Activated CD8-positive, alpha-beta memory T cell treated with anti-CD3 and anti-CD28 coated beads, Interleukin-2, amount 50 U/mL, for 24 hours (primary cell): ENCODE results near the gene RGS5.

Source experiments
- DNase-seq: peaks from one replicate; pipeline ENCODE4 v3.0.0-alpha.2; 2020; ENCODE audit errors: extremely low read depth

RGS5 gene

DNA sequence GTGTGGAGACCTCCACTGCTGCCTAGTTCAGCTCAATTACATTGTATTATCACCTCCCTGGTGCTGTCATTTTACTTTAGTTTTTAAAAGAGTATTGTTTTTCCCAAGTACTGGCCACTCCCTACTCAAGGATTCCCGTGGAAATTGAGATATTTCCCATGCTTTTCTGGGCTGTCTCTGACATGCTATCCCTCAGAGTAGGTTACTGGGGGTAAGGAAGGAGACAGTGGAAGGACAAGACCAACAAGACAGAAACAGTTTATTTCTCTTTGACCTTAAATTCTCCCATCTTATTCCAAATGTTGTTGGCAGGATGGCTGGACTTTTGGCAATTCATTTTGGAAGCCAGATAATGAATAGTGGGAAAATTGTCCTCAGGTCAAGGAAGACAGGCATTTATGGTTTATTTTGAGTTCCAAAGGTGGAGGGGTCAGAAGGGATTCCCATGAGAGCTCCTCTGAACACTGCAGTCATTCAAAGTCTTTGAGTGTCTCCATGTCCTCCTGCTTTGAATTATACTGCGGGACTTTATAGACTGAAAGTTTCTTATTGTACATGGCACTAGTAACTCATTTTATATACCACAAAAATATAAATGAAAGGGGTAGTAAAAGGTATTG is 20.3 kb downstream of the RGS5 start:
- no peak for DNase-seq

DNA sequence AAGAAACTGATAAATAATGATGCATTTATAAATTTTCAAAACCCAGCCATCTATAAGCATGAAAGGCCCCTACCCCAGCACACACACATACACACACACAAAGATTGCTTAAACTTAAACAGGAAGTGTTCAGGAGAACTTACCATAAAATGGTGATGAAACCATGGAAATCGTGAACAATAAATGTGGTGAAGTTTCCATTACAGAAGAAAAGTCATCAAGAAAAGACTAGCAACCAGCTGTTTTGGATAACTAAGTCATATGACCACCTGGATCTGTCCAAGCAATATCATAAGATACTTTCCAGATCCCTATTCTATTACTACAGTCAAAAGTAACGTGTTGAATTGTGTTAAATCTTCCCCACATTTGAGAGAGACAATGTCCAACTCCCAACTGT is 24.1 kb downstream of the RGS5 start:
- DNase-seq = no peak

DNA sequence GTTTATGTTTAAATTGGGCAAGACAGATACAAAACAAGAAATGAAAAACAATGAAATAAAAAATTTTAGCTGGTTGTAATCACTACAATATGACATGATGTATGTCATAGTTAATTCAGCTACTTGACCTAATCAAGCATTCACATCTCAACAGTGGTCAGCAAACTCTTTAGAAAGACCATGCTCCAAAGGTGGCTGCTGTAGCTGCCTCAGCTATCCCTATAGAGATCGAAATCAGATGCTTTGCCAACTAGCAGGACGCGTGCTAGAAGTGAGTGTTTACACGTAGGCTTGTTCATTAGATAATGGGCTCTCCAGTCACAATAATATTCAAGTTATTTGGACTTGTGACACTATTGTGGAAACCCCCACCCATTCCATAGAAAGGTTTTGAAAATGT is 25.9 kb downstream of the RGS5 start:
- no peak for DNase-seq

DNA sequence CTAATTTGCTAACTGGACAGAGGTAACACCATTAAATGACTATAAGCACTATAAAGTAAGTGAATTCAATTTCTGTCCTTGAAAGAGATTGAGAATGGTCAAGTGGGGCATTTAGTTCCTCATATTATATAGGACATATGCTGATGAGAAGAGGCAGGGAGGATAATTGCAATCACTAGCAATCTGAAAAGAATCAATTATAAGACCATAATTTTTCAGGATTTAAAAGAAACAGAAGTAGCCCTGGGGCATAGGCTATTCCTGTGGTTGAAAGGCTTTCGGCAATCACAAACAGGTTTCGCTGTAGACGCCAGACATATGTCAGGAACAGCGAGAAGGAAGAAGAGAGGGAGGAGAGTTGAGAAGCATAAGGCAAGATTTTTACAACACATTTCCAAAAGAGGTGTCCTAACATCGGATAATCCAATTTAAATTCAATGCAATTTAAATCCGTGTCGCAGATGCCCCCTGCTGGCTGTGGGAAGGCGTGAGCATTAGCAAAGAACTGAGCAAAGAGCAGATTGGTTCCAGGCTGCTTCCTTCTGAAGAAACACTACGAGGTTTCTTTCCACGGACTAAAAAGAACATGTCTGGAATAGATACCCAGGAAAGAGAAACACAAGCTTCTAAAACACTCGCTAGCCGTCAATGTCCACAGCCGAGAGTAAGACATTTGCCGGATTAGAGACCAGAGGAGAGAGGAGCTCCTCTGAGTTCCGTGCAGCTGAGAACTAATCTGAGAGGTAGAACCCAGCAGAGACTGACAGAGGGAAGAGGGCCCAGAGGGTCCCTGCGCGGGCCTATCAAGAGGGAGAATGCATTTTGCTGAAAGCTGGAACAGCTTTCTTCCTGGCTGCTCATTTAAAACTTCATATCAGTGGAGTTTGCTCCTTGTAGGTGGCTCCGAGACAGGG is 27.9 kb downstream of the RGS5 start:
- DNase-seq = peak; percentile 15

DNA sequence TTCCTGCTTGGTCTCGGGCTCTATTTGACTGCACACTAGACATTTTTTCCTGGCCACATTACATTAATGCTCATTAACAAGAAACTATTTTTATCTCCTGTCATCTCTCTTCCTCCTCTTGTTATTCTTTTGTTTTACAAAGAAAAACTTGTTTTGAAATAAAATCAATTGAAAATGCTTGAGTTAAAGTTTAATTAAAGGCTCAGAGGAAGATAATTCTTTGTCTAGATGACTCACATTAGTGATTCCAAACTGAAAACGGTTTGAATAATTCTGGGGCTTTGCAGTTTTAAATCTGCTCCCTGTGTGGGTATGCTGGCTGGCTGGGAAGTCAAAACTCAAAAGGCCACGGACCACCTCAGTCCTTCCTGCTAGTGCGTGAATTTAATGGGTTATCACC is 29.6 kb downstream of the RGS5 start:
- DNase-seq = no peak

DNA sequence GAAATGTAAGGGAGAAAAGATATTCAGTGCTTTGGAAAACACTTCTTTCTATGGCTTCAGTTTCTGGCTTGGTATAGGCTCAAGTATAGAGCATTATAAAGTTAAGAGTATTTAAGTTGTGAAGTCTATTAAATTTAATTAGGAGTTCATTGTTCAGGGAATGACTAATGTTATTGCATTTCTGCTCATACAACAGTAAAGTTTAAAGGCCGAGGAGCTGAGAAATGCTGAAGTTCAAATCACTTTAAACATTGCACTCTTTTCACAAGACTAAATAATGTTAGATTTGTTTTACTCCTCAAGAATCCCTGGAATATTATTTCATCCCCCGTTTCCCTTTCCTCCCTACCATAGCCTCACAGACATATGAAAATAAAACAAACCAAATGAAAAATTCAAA is 30.1 kb downstream of the RGS5 start:
- DNase-seq = no peak

DNA sequence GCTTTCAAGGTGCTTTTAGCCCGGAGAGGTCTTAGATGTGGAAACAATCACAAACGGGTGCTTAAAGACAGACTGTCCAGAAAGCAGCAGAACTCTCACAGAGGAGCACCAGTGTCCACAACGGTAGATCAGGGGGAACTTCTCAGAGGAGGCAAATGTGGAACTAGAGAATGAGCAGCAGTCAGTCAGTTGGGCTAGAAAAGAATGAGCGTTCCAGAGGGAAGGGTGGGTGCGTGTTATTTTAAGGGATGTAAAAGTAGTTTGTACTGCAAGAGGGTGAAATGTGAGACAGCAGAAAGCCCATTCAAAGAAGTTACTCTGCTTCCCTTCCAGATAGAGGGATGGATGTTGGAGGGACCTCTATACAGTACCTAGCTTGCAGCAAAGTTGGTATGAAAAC is 30.9 kb downstream of the RGS5 start:
- no peak for DNase-seq

DNA sequence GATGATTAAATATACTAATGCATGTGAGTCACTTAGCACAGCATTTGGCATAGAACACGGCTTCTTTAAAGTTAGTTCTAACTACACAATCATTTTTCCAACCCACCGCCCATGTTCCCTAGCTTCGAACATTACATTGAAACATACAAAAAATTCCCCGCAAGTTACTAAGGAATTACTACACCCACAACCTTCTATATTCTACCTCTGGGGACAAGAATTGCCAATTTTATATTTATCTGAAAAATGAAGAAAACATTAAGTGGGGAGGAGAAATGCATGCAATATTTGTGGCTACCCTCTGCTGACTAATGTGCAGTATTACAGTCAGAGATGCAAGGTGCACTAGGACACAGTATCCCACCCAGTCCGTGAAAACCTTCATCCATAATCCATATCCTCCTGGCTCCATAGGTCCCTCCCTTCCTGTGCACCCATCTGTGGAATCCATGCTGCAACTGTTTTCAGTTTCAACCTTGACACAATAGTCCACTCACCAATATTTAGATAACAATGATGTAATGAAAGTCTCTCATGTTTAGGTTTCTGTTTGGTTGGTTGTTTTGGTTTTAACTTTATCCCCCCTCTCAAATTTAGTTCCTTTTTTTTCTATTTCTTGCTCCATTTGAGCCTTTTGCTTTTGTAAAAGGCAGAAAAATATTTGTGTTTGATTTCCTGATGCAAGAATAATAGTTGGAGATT is 31.6 kb downstream of the RGS5 start:
- DNase-seq = no peak

DNA sequence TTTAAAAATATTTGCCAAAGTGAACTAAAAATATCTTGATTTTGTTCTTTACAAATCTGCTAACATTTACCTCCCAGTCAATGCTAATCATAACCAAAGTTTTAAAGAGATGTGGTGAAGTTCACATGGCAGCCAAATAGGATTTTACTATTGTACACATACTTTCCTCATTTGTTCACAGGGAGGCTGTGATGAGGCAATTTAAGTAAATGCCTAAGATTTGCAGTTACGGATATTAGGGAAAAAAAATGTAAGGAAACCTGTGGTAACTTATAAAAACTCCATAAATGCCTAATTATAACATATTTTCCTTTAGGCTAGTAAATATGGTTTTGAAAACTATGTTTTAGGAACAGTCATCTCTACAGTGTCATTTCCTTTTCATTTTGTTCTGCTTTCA is 32.4 kb downstream of the RGS5 start:
- DNase-seq = no peak

DNA sequence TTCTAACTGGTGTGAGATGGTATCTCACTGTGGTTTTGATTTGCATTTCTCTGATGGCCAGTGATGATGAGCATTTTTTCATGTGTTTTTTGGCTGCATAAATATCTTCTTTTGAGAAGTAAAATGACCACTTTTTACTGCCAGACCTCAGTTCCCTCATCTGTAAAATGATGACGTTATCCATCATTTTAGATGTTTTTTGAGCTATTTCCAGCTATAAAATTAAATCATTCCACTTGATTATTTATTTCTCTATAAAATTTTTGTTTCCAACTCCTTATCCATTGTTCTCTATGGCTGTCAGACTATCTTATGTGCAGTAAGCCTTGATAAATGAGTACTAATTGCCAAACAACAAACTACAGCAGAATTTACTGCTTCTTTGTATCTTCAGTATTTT is 33.2 kb downstream of the RGS5 start:
- no peak for DNase-seq

DNA sequence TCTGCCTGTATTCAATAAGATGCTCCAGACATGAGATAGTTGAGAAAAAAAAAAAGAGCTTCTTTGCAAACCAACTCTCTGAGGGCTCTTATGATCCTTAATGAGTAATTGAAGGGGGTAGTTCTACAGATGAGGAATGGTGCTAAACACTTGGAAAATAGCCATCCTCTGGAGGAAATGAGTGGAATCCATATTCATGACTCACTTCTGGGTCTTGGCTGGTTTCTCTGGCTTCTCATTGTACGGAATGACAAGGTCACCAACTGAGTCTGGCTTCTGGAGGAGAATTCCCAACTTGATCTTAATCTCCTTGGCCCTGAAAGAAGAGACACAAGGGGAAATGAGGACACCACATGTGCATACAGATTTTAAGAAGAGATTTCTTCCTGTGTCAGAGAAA is 34.7 kb downstream of the RGS5 start:
- no peak for DNase-seq

DNA sequence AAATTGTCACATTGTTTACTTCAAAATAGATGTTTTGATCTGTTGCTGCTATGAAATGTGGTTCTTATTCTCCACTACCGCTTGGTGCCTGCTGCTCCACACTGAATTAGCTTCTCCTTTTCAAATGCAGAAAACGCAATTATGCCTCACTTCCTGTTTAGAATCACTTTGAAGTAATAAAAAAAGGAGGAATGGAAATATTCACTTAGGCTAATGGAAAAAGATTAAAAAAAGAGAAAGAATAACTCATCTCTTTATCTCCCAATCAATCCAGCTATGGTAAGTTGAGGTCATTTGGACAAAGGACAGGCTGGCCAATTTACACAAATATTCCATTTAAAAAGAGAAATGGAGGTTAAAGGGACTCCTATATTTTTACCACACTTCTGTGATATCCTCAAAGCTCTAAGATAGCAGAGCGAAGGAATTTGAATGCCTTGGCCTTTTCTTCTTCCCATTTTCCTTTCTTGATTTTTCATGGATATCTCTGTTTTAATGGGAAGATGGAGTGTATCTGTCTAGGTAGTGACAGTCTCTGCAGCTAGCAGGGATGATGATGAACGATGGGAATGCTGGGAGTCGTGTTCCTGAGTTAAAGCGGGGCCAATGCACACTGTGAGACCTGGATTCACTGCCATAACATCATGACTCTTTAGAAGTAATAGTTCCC is 35.7 kb downstream of the RGS5 start:
- no peak for DNase-seq

DNA sequence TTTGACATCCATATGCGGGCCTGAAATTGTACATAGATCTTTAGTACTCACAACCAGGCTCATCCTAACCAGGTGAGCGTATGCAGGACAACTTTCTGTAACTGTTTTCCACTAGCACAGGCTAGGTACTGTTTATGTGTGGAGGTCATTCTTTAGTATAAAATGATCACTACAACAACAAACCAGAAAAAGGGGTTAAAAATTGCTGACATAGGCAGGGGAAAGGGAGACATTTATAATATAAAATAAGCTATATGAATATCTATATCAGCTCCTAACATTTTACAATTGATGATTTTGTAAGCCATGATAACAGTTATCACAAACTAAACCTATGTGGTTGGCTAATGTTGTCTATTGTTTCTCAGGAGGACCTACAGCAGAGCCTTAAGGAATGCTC is 37.6 kb downstream of the RGS5 start:
- no peak for DNase-seq

DNA sequence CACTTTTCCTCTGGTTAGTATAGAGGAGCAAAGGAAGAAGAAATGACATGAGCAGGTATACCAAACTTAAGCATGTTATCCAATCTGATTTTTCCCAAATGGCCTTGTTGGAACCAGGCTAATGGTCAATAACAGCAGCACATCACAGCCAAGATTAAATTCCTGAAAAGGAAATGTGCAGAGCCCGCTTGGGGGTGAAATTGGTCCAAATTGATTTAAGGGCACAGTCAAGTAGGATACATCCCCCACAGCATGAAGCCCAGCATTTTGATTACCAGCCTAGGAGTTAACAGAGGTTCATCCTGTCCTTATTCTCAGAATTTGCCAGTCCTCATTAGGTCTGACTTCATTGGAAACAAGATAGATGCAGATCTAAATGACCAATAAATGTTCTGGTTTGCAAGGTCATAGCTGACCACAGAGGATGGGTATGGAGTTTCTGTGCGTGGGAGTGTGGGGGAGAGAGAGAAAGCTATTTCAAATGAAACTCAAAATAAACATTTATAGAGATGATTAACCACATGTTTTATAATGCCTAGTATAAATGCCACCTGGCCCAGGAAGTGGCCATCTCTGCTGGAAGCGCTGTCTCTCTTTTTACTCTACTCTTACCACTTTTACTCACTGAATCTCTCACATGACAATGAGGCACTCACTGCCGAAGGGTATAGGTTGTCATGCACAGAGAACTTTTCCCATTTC is 38.7 kb downstream of the RGS5 start:
- DNase-seq = no peak

DNA sequence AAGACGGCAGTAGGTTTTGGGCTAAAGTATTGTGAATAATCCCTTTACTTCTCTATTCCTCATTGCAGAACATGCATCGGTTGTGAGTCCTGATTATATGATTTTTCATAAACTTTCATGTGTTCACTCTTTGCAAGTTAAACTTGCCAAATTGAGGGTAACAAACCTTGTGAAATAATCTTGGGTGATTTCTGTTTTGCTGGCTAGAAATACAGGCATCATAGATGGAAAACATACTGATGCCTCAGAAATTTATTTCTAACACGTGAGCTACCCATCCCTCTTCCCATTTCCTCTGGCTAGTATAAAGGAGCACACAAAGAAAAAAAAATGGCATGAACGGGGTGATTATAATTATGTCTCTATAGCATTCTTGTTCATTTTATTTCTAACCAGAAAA is 39.6 kb downstream of the RGS5 start:
- DNase-seq = no peak

DNA sequence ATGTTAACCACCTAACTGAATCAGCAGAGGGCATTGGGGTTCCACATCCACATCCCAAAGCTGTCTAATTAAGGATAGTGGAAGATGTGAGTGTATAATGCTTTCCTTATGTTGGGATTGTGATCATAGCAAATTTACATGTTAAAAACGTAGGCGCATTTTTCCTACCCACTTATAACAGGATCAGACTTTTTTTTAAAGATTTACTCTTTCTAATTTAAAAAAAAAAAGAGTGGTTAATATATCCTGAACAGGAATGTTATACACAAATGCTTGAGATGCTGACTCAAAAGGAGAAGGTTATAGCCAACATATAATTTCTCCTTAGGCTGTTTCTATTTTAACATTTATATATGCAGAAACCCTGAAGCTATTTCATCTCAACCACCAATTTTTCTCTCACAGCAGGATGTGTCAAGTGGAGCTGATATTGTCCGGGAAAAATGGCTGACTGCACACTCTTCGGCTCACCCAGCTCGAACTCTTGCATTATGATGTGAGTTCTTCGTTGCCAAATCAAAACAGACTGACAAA is 40.3 kb downstream of the RGS5 start:
- no peak for DNase-seq

DNA sequence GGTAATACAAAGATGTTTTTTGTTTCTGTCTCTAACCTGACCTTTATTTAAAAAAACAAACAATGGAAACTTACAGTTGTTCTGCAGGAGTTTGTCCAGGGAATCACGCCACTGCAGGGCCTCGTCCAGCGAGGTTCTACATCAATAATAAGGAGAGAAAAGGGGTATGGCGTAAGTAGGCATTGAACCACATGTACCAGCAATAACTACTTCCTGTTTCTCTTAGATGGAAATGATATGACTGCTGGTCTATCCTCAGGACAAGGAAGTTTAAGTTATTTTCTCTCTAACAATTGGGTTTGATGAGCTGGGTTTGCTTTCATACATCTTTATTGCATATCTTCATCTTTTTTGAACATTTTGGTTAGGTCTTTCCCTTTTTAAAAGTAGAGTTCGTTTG is 40.9 kb downstream of the RGS5 start:
- no peak for DNase-seq

DNA sequence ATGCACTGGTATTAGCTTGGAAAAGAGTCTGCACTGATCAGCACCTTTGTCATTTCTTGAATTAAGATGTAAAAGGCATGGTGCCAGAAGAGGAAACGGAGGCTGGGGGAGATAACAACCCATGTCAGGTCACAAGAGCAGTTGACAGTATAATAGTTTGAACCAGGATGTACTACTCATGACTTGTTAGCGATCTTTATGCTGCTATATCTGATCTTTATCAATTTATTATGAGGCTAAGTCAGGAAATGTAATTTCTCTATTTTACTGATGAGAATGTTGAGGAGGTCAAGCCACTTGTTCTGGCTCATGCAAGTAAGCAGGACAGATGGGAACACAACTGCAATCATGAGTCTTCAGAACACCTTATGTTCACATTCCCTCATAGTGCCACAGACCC is 41.4 kb downstream of the RGS5 start:
- DNase-seq = no peak

DNA sequence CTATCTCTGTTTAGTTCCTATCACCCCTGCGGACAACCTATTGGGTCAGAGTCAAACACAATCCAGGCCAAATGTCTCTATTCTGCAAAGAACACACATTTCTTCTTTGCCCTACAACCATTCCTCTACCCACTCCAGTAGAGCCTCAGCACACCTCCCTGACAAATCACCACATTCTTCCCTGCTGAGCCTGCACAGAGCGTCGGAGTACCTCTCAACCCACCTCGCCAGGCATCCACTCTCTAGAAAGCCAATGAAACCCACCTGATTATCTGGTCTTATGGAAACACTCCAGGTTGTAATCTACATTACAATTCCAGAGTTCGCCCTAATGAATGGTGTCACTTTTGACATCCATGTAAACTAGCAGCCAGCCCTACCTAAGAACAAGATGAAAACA is 47.1 kb downstream of the RGS5 start:
- DNase-seq = no peak

DNA sequence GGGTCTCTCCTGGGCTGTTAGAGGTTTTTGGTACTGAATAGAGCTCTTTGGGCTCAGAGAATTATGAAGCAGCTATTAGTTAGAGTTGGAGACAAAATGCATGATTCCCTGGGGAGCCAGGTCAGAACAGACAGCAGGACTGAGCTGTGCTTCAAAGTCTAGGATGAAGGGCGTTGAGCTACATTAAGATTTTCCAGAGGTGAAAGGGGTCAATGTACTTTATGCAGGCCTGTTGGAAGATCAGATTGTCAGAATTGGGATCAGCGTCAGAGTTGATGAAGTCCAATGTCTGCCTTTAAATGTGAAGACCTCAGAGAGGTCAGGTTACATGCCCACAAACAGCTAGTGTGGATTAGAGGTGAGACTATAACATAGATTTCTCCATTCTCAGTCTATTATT is 53.8 kb downstream of the RGS5 start:
- no peak for DNase-seq

DNA sequence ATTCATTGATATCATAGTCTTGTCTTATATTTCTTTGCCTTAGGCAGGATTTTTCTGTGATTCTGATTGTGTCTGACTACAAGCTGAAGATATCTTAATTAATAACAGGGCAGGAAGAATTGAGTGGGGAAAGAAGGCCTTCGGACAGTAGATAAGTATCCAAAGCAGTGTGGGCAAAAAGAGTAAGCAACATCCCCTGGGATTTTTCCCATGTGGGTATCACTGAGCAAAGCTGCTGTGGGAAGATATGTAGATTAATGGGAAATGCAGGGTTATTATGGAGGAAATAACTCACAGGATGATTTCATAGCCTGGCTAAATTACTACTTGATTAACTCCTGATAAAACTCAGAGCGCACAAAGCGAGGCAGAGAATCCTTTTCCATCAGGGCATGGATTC is 55.7 kb downstream of the RGS5 start:
- DNase-seq = no peak

DNA sequence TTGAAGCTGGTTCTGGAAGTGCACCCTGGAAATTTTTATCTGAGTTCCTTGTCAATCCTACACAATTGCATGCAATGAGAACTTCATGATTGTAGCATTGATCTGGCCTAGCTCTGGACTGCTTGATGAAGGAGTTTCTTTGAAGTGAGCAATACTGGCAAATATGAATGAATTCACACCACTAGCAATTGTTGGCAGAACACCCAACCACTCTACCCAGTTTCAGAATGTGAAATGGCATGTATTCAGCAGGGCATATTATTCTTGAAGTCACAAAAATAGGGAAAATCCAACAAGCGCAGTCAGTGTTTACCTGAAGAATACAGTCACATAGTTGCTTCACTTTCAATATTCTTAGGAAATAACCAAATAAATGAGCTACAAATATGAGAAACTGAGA is 57.3 kb downstream of the RGS5 start:
- no peak for DNase-seq
